Measurements from ENCODE around the gene OPA3. TPM values are rescaled to one million over a fixed set of nuclear protein-coding genes. Genes with fewer than 3 reads are reported as not detected.

Gene OPA3
- total and polyA plus RNA-seq, 9 donors, result 3.2 to 8.6 (median 7.1) TPM

- Histone ChIP-seq H3K4me3 (ENCODE audit: low read length) (no peak overlapping the region), H3K27ac (ENCODE audit: low read length) (no peak overlapping the region), H3K4me1 (ENCODE audit: control insufficient read depth, insufficient read depth, low read length) (peaks cover 27% of the 10 kb centered on the region), H3K36me3 (ENCODE audit: control insufficient read depth, insufficient read depth, low read length) (peaks cover 70% of the 10 kb centered on the region), H3K9me3 (replicated peaks; ENCODE audit: control insufficient read depth, low read depth, low read length) (no peaks in the 10 kb centered on the region), H3K27me3 (ENCODE audit: control insufficient read depth, insufficient read depth, low read length) (peaks cover 19% of the 10 kb centered on the region)
- 86% methylated on average over 6 of the region's 15 CpGs for WGBS (ENCODE audit: insufficient coverage)
- DNase-seq, result no peak
These were observed 60.0 kb downstream of the OPA3 start for GRCh38 chr19:45524575-45525129.

DNA sequence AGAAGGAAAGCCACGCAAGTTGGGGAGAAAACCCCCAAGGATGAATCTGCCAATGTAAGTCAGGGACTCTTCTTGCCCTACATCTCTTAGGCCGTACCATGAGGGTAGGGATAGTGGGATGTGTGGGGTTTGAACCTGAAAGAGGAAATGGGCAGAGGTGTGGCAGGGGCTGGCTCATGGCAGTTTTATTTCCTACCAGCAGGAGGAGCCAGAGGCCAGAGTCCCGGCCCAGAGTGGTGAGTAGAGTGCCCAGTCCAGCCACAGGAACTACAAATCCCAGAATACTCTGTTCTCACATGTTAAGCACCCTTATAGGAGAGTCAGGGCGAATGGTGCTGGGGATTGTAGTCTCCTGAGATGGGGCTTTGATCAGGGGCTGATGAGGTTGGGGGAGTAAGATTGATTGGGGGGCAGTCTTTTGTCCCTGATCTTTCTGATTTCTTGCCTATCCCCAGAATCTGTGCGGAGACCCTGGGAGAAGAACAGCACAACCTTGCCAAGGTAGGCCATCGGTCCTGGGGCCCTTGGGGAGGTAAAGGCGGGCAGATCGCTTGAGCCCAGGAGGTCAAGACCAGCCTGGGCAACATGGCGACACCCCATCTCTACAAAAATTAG lies 60.9 kb downstream of the OPA3 start:
- peak overlapping the region; percentile 29 for H3K27ac ChIP-seq (ENCODE audit: low read length)
- H3K27me3 ChIP-seq (ENCODE audit: control insufficient read depth, insufficient read depth, low read length), result peaks cover 10% of the 10 kb centered on the region
- no peaks in the 10 kb centered on the region for H3K9me3 ChIP-seq (replicated peaks; ENCODE audit: control insufficient read depth, low read depth, low read length)

GRCh38 chr19:45522010-45522941 lies 62.3 kb downstream of the OPA3 start:
- WGBS (ENCODE audit: insufficient coverage), result 77% methylated on average over 12 of the region's 24 CpGs
- H3K27ac ChIP-seq (ENCODE audit: low read length), result no peak overlapping the region
- H3K4me3 ChIP-seq (ENCODE audit: low read length), result no peak overlapping the region
- H3K27me3 ChIP-seq (ENCODE audit: control insufficient read depth, insufficient read depth, low read length), result no peaks in the 10 kb centered on the region
- H3K36me3 ChIP-seq (ENCODE audit: control insufficient read depth, insufficient read depth, low read length), result peaks cover 77% of the 10 kb centered on the region
- no peak for DNase-seq
- peaks cover 16% of the 10 kb centered on the region for H3K4me1 ChIP-seq (ENCODE audit: control insufficient read depth, insufficient read depth, low read length)
- H3K9me3 ChIP-seq (replicated peaks; ENCODE audit: control insufficient read depth, low read depth, low read length), result no peaks in the 10 kb centered on the region

More for the DNA sequence above, 60.9 kb downstream of the OPA3 start:
- Histone ChIP-seq H3K4me1 (ENCODE audit: control insufficient read depth, insufficient read depth, low read length) (peaks cover 20% of the 10 kb centered on the region), H3K4me3 (ENCODE audit: low read length) (no peak overlapping the region), H3K36me3 (ENCODE audit: control insufficient read depth, insufficient read depth, low read length) (peaks cover 70% of the 10 kb centered on the region)
- WGBS (ENCODE audit: insufficient coverage), result 100% methylated on average over 2 of the region's 9 CpGs
- peak; percentile 95 for DNase-seq

- Histone ChIP-seq H3K27me3 (ENCODE audit: control insufficient read depth, insufficient read depth, low read length) (no peaks in the 10 kb centered on the region), H3K4me3 (ENCODE audit: low read length) (no peak overlapping the region), H3K36me3 (ENCODE audit: control insufficient read depth, insufficient read depth, low read length) (peaks cover 44% of the 10 kb centered on the region), H3K9me3 (replicated peaks; ENCODE audit: control insufficient read depth, low read depth, low read length) (no peaks in the 10 kb centered on the region), H3K27ac (ENCODE audit: low read length) (no peak overlapping the region), H3K4me1 (ENCODE audit: control insufficient read depth, insufficient read depth, low read length) (peaks cover 24% of the 10 kb centered on the region)
- 87% methylated on average over 6 of the region's 7 CpGs for WGBS (ENCODE audit: insufficient coverage)
- DNase-seq, result no peak
These were observed 66.2 kb downstream of the OPA3 start for GRCh38 chr19:45518469-45518826.

- Histone ChIP-seq H3K36me3 (ENCODE audit: control insufficient read depth, insufficient read depth, low read length) (peaks cover 41% of the 10 kb centered on the region), H3K27ac (ENCODE audit: low read length) (no peak overlapping the region), H3K27me3 (ENCODE audit: control insufficient read depth, insufficient read depth, low read length) (no peaks in the 10 kb centered on the region), H3K9me3 (replicated peaks; ENCODE audit: control insufficient read depth, low read depth, low read length) (no peaks in the 10 kb centered on the region), H3K4me3 (ENCODE audit: low read length) (no peak overlapping the region), H3K4me1 (ENCODE audit: control insufficient read depth, insufficient read depth, low read length) (peaks cover 25% of the 10 kb centered on the region)
- DNase-seq, result no peak
- 93% methylated on average over 27 of the region's 50 CpGs for WGBS (ENCODE audit: insufficient coverage)
These were observed 66.7 kb downstream of the OPA3 start for GRCh38 chr19:45517641-45518468.

DNA sequence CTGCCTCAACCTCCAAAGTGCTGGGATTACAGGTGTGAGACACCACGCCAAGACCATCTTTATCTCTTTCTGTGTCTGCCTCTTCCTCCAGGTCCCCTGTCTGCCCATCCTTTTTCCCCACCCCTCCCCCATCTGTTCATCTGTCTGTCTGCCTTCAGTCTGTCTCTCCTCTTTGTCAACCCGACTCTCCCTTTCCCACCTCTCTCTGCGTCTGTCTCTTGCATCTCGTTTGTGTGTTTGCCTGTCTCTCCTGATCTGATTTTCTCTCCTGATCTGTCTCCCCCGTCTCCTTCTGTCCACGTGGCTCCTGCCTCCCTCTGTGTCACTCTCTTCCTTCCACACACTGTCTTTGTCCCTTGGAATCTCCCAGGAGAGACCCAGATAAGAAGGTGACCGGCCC lies 67.4 kb downstream of the OPA3 start:
- no peak overlapping the region for H3K27ac ChIP-seq (ENCODE audit: low read length)
- H3K4me1 ChIP-seq (ENCODE audit: control insufficient read depth, insufficient read depth, low read length), result peaks cover 26% of the 10 kb centered on the region
- WGBS (ENCODE audit: insufficient coverage), result 67% methylated on average over 6 of the region's 7 CpGs
- no peaks in the 10 kb centered on the region for H3K9me3 ChIP-seq (replicated peaks; ENCODE audit: control insufficient read depth, low read depth, low read length)
- no peak for DNase-seq
- H3K27me3 ChIP-seq (ENCODE audit: control insufficient read depth, insufficient read depth, low read length), result no peaks in the 10 kb centered on the region
- peaks cover 36% of the 10 kb centered on the region for H3K36me3 ChIP-seq (ENCODE audit: control insufficient read depth, insufficient read depth, low read length)
- H3K4me3 ChIP-seq (ENCODE audit: low read length), result no peak overlapping the region

GRCh38 chr19:45515807-45516401 lies 68.7 kb downstream of the OPA3 start:
- peaks cover 26% of the 10 kb centered on the region for H3K4me1 ChIP-seq (ENCODE audit: control insufficient read depth, insufficient read depth, low read length)
- no peak overlapping the region for H3K4me3 ChIP-seq (ENCODE audit: low read length)
- H3K36me3 ChIP-seq (ENCODE audit: control insufficient read depth, insufficient read depth, low read length), result peaks cover 27% of the 10 kb centered on the region
- H3K27me3 ChIP-seq (ENCODE audit: control insufficient read depth, insufficient read depth, low read length), result no peaks in the 10 kb centered on the region
- WGBS (ENCODE audit: insufficient coverage), result 59% methylated on average over 3 of the region's 9 CpGs
- peak; percentile 8 for DNase-seq
- H3K9me3 ChIP-seq (replicated peaks; ENCODE audit: control insufficient read depth, low read depth, low read length), result no peaks in the 10 kb centered on the region
- no peak overlapping the region for H3K27ac ChIP-seq (ENCODE audit: low read length)

GRCh38 chr19:45515081-45515624 lies 69.4 kb downstream of the OPA3 start:
- DNase-seq, result peak; percentile 77
- H3K27ac ChIP-seq (ENCODE audit: low read length), result peak overlapping the region; percentile 20
- peaks cover 26% of the 10 kb centered on the region for H3K4me1 ChIP-seq (ENCODE audit: control insufficient read depth, insufficient read depth, low read length)
- no peaks in the 10 kb centered on the region for H3K27me3 ChIP-seq (ENCODE audit: control insufficient read depth, insufficient read depth, low read length)
- WGBS (ENCODE audit: insufficient coverage), result 83% methylated on average over 8 of the region's 10 CpGs
- no peaks in the 10 kb centered on the region for H3K9me3 ChIP-seq (replicated peaks; ENCODE audit: control insufficient read depth, low read depth, low read length)
- no peak overlapping the region for H3K4me3 ChIP-seq (ENCODE audit: low read length)
- H3K36me3 ChIP-seq (ENCODE audit: control insufficient read depth, insufficient read depth, low read length), result peaks cover 22% of the 10 kb centered on the region

GRCh38 chr19:45514376-45515051 lies 70.1 kb downstream of the OPA3 start:
- Histone ChIP-seq H3K27me3 (ENCODE audit: control insufficient read depth, insufficient read depth, low read length) (no peaks in the 10 kb centered on the region), H3K9me3 (replicated peaks; ENCODE audit: control insufficient read depth, low read depth, low read length) (no peaks in the 10 kb centered on the region), H3K4me3 (ENCODE audit: low read length) (no peak overlapping the region), H3K27ac (ENCODE audit: low read length) (peak overlapping the region; percentile 20), H3K4me1 (ENCODE audit: control insufficient read depth, insufficient read depth, low read length) (peaks cover 30% of the 10 kb centered on the region), H3K36me3 (ENCODE audit: control insufficient read depth, insufficient read depth, low read length) (peaks cover 20% of the 10 kb centered on the region)
- DNase-seq, result peak; percentile 16
- WGBS (ENCODE audit: insufficient coverage), result 79% methylated on average over 3 of the region's 13 CpGs
